C4-2B (cell line): Measurements from ENCODE around the gene IFFO2.

Source experiments
- H3K27ac ChIP-seq: fragments of 450-650 bp; 2 replicates; pipeline ENCODE4 v1.5.1; 2017
- ZFX ChIP-seq: fragments of 450-650 bp; IDR thresholded peaks from 2 replicates; pipeline ENCODE4 v1.6.1; 2017
- TF ChIP-seq, protein P1 (sequence below): fragments of 450-650 bp; conservative IDR thresholded peaks from 2 replicates; pipeline ENCODE4 v1.5.1; 2017; ENCODE audit warnings: mild to moderate bottlenecking

Gene IFFO2

DNA sequence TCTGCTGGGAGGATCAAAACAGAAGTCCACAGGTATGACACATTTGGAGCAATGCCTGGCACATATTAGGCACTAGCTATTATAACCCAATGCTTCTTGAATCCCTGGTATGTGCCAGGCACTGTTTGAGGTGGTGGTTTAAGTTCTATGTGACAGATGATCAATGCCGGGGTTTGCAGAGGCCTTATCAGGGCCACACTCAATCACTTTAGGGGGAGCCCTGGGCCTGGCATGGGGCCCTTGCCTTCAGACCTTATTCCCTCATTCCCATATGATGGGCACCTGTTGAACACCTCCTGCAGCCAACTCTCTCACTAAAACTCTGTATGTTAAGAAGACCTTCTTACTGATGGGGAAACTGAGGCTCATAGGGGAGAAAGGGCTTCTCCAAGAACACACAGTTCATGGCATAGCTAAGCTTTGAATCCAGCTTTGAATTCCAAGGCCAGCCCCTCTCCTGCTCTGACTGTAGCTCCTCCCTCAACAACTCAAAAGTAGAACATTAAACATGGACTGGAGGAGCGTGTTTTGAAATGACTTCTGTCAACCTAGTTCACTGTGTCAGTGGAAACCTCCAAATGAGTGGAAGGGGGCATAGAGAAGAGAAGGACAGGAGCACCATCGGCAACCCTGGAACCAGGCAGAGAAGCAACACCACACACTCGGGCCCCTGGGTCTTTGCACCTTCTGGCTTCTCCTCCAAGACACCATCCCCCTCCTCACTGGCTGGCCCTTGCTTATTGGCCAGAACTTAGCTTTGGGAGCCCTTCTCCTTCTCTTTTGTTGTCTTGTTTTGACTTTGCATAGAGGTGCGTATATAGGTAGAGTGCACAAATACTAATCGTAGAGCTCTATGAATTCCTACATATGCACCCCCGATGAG, 6.6 kb upstream of the IFFO2 start:
- TF ChIP-seq, protein P1, sequence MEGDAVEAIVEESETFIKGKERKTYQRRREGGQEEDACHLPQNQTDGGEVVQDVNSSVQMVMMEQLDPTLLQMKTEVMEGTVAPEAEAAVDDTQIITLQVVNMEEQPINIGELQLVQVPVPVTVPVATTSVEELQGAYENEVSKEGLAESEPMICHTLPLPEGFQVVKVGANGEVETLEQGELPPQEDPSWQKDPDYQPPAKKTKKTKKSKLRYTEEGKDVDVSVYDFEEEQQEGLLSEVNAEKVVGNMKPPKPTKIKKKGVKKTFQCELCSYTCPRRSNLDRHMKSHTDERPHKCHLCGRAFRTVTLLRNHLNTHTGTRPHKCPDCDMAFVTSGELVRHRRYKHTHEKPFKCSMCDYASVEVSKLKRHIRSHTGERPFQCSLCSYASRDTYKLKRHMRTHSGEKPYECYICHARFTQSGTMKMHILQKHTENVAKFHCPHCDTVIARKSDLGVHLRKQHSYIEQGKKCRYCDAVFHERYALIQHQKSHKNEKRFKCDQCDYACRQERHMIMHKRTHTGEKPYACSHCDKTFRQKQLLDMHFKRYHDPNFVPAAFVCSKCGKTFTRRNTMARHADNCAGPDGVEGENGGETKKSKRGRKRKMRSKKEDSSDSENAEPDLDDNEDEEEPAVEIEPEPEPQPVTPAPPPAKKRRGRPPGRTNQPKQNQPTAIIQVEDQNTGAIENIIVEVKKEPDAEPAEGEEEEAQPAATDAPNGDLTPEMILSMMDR, result no peak
- no peak for TF ChIP-seq ZFX
- H3K27ac ChIP-seq, result no peak overlapping the region

DNA sequence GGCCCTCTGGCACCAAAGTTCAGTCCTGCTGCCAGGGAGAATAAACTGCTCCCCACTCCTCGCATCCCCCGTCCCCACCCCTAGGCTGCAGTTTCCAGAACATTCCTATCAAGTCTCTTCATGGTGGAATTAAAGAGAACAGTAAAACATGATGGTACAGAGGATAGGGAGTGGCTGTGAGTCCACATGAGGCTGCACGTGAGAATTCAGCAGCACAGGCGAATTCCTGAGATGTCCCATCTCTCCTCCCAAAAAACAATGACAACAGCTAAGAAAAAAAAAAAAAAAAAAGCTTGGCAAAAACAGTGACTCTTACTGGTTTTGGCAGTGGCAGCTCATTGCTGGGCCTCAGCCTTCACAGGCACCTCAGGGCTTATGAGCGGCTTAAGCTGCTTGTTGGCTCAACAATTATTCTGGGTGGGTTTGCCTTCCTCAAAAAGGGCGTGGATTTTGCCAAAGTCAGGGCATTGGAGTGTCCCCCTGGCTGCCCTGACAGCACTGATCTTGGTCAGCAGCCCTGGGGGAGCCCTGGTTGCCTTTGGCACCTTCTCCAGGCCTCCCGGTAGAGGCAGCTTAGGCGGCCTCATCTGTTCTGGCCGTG, 5.7 kb upstream of the IFFO2 start:
- H3K27ac ChIP-seq, result no peak overlapping the region
- TF ChIP-seq, protein P1, result no peak

DNA sequence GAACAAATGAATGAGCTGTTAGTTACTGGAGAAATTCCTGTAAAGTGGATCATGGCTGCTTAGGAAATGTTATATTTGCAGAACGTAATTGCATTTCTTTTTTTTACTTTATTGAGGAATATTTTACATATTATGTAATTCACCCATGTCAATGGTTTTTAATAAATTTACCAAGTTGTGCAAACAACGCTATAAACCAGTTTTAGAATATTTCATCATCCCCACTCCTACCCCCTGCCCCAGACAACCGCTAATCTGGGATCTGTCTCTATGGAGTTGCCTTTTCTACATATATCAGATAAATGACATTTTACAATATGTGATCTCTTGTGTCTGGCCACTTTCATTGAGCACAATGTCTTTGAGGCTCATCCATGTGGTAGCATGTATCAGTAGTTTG, 4.3 kb upstream of the IFFO2 start:
- TF ChIP-seq, protein P1, result no peak
- TF ChIP-seq ZFX, result no peak
- no peak overlapping the region for H3K27ac ChIP-seq

DNA sequence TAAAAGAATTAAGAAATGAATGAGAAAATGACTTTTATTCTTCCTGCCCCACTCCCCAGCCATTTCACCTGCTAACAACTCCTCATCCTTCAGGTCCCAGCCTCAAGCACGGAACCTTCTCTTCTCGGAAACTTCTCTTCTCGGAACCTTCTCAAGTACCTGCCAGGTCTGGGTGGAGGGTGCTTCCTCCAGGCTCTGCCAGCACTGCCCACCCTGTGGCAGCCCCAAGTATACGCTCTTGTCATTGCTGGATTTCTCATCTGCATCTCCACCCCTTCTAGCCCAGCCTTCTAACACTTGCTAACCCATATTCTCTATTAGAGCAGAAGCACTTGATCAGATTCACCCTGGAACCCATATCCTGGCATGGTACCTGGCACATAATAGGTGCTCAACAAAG, 3.9 kb upstream of the IFFO2 start:
- H3K27ac ChIP-seq, result no peak overlapping the region
- no peak for TF ChIP-seq ZFX
- TF ChIP-seq, protein P1, result no peak

DNA sequence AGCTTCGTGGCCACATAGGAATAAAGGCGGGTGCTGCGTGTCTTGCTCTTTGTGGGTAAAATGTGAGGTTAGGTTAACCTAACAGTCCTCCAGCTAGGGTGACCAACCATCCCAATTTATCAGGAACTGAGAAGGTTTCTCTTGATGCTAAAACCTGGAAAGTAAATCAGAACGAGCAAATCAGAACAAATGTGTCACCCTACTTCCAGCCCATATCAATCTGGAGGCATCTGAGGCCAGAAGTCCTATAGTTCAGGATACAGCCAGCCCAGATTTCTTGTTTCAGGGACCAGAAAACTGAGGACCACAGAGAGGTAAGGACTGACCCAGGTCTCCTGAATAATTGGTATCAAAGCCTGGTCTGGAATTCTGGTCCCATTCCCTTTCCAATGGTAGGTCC, 3.1 kb upstream of the IFFO2 start:
- H3K27ac ChIP-seq, result no peak overlapping the region
- no peak for TF ChIP-seq ZFX
- TF ChIP-seq, protein P1, result no peak

DNA sequence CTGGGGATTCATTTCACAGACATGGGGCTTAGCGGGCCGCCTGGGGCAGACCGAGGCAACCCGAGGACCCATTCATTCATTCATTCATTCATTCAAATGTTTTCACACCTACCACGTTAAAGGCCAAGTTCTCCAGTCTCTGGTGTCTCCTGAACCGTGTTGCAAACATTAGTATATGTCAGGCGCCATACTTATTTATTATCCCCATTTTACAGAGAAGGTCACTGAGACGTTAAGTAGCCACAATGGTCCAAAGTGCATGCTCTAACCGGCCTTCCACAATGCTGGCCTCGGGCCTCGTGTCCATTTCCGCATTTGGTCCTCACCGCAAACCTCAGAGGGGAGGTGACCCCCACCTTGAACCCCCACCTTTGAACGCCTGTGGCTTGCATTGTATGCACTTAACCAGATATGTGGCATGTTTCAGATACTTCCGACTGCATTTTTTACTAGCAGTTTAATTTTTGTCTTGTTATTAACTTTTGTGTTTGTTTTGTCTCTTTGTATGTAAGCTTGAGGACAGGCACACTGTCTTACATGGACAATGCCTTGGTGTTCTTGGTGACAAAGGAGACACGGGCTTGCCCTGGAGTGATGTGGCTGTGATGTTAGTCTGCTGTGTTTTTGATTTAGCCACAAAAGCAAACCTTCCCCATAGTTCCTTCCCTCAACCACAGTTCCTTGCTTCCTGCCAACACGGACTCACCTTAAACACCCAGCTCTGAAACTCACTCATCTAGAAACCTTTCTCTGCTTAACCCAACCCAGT, 1.2 kb upstream of the IFFO2 start:
- TF ChIP-seq, protein P1, result no peak
- TF ChIP-seq ZFX, result no peak
- H3K27ac ChIP-seq, result no peak overlapping the region

DNA sequence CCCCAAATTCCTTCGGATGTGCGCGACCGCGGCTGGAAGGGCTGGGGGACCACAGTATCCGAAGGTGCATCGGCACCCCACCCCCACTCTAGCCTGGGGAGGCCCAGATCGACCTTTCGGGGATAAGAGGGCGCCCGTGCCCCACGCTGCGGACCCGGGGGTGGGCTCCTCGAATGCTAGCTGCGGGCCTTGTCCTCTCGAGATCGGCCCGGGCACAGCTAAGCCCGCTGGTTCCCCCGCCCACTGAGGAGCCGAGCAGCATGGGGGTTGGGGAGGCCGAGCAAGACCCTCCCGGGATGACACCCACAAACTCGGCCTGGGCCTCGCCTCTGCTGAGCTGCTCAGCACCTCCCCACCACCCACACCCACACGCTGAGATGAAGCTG, 653 bp upstream of the IFFO2 start:
- TF ChIP-seq ZFX, result no peak
- TF ChIP-seq, protein P1, result no peak
- H3K27ac ChIP-seq, result peak overlapping the region; percentile 27; the same call in 1 of the 2 replicates
